ENCODE results near the gene CC2D2A. TPM values are rescaled to one million over a fixed set of nuclear protein-coding genes. Genes with fewer than 3 reads are reported as not detected.
"Not testable (repeated sequence)": the region's sequence is repeated elsewhere in the genome, so short reads cannot be mapped to it uniquely, and the experiment has no call there.

CC2D2A gene
- total and polyA plus RNA-seq, 2 donors = 25.6 to 40.5 TPM

DNA sequence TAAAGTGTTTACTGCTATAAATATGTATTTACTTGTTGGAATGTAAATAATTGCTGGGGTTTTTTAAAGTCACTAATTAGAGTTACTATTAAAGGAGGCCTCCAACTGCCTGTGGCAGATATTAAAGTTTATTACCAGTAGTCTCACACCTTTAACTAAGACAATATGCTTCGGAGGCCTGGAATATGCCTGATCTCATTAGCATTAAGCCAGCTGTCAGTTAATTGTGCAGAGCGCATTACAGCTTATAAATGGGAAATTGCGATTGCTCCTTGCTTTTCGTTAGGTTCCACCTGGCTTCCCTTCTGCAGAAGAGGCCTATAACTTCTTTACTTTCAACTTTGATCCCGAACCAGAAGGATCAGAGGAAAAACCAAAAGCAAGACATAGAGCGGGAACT, 41.3 kb downstream of the CC2D2A start:
- WGBS = 89% methylated on average over 6 of the region's 6 CpGs
- H3K4me3 ChIP-seq (ENCODE audit: low read depth, low read length) = no peak overlapping the region
- no peak for DNase-seq (ENCODE audit: extremely low spot score)

DNA sequence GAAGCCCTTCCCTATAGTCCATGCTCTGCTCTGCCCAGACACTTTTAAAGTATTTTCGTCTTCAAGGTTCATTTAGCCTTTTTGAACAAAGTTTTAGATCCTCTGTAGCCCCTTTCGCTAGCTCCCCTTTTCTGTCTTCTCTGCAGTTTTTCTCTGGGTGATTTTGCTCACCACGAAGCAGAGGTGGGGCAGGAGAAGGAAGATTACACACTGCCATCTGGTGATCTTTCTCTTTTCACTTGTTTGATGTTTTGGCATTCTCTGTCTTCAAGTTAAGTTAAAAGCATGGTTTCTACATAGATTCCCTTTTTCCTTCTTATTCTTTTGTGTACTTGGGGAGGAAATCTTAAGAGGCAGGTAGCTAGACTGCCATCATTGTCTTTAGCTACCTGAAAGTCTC, 43.9 kb downstream of the CC2D2A start:
- no peak for DNase-seq (ENCODE audit: extremely low spot score)

More for the DNA sequence above, 41.3 kb downstream of the CC2D2A start:
- no peaks in the 10 kb centered on the region for H3K4me1 ChIP-seq (ENCODE audit: insufficient read depth)
- H3K36me3 ChIP-seq (ENCODE audit: insufficient read depth) = peaks cover 3% of the 10 kb centered on the region
- H3K27ac ChIP-seq (ENCODE audit: low read depth) = no peak overlapping the region

DNA sequence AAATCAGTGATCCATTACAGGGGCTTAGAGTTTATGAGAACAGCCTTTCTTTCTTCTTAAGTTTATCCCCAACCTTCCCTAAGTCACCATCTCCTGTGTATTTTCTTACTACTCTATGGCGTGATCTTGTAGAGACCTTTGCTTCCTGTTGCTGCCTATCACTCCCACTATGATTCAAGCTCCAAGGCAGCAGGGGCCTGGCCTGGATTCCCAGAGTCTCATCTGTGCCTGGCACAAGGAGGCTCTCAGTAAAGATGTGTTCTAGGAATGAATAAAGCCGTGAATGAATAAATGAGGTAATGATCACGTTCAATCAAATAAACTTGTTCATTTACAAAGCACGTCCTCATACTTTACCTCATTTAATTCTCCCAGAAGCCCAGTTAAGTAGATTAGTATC, 45.4 kb downstream of the CC2D2A start:
- no peak for DNase-seq (ENCODE audit: extremely low spot score)
- 86% methylated on average over 4 of the region's 4 CpGs for WGBS
- no peak overlapping the region for H3K27ac ChIP-seq (ENCODE audit: low read depth)
- H3K4me1 ChIP-seq (ENCODE audit: insufficient read depth) = no peaks in the 10 kb centered on the region
- H3K4me3 ChIP-seq (ENCODE audit: low read depth, low read length) = no peak overlapping the region
- H3K36me3 ChIP-seq (ENCODE audit: insufficient read depth) = peaks cover 4% of the 10 kb centered on the region

More for the DNA sequence above, 43.9 kb downstream of the CC2D2A start:
- Histone ChIP-seq H3K27ac (ENCODE audit: low read depth) (no peak overlapping the region), H3K4me3 (ENCODE audit: low read depth, low read length) (no peak overlapping the region), H3K4me1 (ENCODE audit: insufficient read depth) (no peaks in the 10 kb centered on the region), H3K36me3 (ENCODE audit: insufficient read depth) (peaks cover 3% of the 10 kb centered on the region)
- WGBS = 63% methylated on average over 3 of the region's 3 CpGs

DNA sequence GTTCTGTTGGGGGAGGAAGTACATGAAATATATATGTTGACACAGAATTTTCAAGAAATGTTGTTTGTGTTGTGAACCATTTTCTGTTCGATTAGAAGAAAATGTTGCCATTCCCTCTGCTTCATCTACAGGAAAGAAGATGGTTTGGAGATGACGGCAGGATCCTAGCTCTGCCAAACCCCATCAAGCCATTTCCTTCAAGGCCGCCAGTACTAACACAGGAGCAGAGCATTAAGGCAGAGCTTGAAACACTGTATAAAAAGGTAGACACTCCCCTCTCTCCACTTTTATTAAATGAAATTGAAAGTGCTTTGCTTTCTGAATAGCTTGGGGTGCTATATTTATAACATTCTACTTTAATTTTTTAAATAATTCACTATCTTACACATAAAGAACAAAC, 46.8 kb downstream of the CC2D2A start:
- Histone ChIP-seq H3K27ac (ENCODE audit: low read depth) (no peak overlapping the region), H3K36me3 (ENCODE audit: insufficient read depth) (peaks cover 5% of the 10 kb centered on the region), H3K4me1 (ENCODE audit: insufficient read depth) (no peaks in the 10 kb centered on the region), H3K4me3 (ENCODE audit: low read depth, low read length) (no peak overlapping the region)
- no peak for DNase-seq (ENCODE audit: extremely low spot score)
- 92% methylated on average over 3 of the region's 3 CpGs for WGBS

DNA sequence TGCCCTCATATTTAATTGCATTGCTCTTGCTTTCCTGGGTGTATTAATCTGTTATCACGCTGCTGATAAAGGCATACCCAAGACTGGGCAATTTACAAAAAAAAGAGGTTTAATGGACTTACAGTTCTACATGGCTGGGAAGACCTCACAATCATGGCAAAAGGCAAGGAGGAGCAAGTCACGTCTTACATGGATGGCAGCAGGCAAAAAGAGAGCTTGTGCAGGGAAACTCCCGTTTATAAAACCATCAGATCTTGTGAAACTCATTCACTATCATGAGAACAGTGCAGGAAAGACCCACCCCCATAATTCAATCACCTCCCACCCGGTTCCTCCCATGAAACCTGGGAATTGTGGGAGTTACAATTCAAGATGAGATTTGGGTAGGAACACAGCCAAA, 48.0 kb downstream of the CC2D2A start:
- H3K4me1 ChIP-seq (ENCODE audit: insufficient read depth); DNase-seq (ENCODE audit: extremely low spot score); H3K36me3 ChIP-seq (ENCODE audit: insufficient read depth); H3K27ac ChIP-seq (ENCODE audit: low read depth); H3K4me3 ChIP-seq (ENCODE audit: low read depth, low read length): not testable (repeated sequence)
- WGBS = 96% methylated on average over 4 of the region's 4 CpGs

DNA sequence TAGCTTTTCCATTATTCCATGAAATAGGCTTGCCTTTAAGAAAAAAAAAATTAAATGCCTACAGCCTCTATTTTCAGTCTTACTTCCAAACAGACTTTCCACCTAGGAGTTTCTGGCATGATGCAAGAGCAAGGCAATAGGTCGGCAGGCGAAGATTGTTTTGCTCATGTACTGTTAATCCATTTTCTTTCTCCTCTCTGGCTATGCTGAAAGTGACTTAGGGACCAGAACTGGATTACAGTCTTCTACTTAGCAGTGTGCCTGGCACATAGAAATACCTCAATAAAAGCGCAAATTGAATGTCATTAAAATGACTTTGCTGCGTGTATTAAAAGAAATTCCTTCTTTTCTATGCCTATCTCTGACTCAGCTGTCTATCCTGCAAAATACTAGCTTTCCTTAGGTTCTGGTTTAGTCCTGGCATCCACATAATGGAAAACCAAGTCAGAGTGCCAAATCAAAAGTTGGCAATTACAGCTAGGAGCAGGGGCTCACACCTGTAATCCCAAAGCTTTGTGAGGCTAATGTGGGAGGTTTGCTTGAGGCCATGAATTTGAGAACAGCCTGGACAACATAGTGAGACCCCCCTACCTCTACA, 51.9 kb downstream of the CC2D2A start:
- peaks cover 6% of the 10 kb centered on the region for H3K36me3 ChIP-seq (ENCODE audit: insufficient read depth)
- no peak for DNase-seq (ENCODE audit: extremely low spot score)
- 94% methylated on average over 4 of the region's 4 CpGs for WGBS

DNA sequence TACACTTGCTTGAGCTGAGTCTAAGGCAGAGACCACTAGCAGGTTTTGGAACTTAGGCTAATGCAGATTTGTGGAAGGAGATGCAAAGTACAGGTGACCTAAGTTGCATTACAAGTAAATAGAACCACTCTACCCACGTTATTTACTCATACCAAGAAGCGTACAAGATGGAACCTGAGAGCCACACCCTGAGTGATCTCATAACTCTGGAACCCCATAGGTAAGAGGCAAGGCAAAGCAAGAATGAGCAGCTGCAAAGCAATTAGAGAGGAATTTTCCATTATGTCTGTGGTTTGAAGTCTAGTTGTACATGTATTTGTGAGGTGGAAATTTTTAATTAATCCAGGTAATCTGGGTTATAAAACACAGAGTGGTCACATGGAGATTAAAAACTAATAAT, 55.4 kb downstream of the CC2D2A start:
- peaks cover 3% of the 10 kb centered on the region for H3K36me3 ChIP-seq (ENCODE audit: insufficient read depth)
- no peaks in the 10 kb centered on the region for H3K4me1 ChIP-seq (ENCODE audit: insufficient read depth)
- no peak overlapping the region for H3K4me3 ChIP-seq (ENCODE audit: low read depth, low read length)
- no peak for DNase-seq (ENCODE audit: extremely low spot score)
- H3K27ac ChIP-seq (ENCODE audit: low read depth) = no peak overlapping the region
- WGBS = 91% methylated on average over 2 of the region's 2 CpGs

More for the DNA sequence above, 51.9 kb downstream of the CC2D2A start:
- no peaks in the 10 kb centered on the region for H3K4me1 ChIP-seq (ENCODE audit: insufficient read depth)
- no peak overlapping the region for H3K4me3 ChIP-seq (ENCODE audit: low read depth, low read length)
- H3K27ac ChIP-seq (ENCODE audit: low read depth) = no peak overlapping the region

DNA sequence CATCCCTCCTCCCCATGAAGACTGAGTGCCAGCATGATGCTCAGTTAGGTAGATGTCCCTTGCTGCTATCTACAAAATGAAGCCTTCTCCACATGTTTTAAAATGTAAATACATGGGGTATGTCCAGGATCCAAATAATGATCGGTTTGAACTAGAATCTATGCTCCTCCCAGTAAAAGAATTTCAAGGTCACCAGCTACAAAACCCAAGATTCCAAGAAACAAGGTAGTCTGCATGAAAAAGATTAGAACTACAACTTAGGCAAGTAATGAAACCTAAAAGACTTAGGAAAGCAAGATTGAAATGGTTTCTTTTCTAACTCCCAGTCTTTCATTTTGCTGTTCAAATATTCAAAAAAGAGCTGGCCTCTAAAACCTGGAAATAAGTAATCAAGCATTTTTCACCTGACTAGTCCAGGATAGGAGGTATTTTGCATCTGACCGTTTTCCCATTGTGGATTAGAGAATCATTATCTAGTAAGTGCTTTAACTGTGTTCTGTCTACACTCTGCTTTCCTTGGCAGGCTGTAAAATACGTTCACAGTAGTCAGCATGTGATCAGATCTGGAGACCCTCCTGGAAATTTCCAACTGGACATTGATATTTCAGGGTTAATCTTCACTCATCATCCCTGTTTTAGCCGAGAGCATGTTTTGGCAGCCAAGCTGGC, 57.4 kb downstream of the CC2D2A start:
- peaks cover 2% of the 10 kb centered on the region for H3K36me3 ChIP-seq (ENCODE audit: insufficient read depth)
- WGBS = 71% methylated on average over 4 of the region's 4 CpGs
- H3K27ac ChIP-seq (ENCODE audit: low read depth) = no peak overlapping the region
- H3K4me1 ChIP-seq (ENCODE audit: insufficient read depth) = no peaks in the 10 kb centered on the region
- H3K4me3 ChIP-seq (ENCODE audit: low read depth, low read length) = no peak overlapping the region
- no peak for DNase-seq (ENCODE audit: extremely low spot score)

DNA sequence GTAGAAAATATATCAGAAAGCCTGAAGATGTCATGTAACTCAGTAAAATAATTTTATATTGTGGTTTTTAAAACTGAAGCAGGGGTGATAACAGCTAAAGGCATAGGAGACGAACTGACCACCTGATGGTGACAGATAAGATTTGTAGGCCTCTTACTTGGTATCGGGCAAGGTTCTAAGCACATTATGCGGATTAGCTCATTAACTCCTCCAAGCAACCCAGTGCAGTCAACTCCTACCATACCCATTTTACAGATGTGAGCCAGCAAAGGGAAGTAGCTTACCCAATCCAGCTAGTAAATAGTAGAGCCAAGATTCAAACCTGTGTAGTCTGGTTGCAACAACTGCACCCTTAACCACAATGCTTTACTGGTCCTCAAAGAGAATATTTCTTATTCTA, 62.1 kb downstream of the CC2D2A start:
- 96% methylated on average over 3 of the region's 3 CpGs for WGBS
- Histone ChIP-seq H3K4me3 (ENCODE audit: low read depth, low read length) (no peak overlapping the region), H3K36me3 (ENCODE audit: insufficient read depth) (peaks cover 2% of the 10 kb centered on the region), H3K27ac (ENCODE audit: low read depth) (no peak overlapping the region), H3K4me1 (ENCODE audit: insufficient read depth) (no peaks in the 10 kb centered on the region)
- DNase-seq (ENCODE audit: extremely low spot score) = no peak

DNA sequence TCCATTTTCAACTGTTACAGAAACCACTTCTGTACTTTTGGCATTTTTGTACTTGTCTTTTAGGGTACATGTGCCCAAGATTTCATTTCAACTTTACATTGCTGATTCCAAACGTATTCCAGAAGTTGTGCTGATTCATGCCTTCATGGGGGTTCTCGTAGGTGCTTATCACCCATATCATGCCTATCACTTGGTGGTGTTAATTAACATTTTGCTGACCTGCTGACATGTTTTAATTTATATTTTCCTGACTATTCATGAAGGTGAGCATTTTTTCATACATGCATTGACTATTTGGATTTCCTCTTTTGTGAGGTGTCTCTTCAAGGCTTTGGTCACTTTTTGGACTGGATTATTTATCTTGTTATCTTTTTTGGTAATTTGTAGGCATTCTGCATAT, 64.1 kb downstream of the CC2D2A start:
- no peak for DNase-seq (ENCODE audit: extremely low spot score)
- Histone ChIP-seq H3K36me3 (ENCODE audit: insufficient read depth) (peaks cover 1% of the 10 kb centered on the region), H3K4me1 (ENCODE audit: insufficient read depth) (no peaks in the 10 kb centered on the region), H3K27ac (ENCODE audit: low read depth) (no peak overlapping the region), H3K4me3 (ENCODE audit: low read depth, low read length) (no peak overlapping the region)
- 85% methylated on average over 2 of the region's 2 CpGs for WGBS

DNA sequence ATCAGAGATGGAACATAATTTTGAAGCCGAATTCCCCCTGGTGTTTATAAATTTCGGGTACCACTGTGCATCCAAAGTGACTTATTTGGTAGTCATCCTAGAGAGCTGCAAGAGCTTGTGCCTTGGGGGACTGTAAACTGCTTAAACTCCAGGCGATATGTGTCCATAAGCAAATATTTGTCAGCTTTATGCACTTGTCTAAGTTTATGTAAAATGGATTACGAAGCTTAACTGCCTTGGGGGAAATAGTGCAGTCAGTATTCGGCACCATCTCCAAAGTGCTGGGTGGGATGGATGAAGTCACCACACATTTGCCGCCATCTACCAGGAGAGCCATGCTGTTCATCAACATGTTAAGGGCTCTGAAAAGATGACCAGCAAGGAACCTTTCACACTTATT, 65.9 kb downstream of the CC2D2A start:
- H3K4me1 ChIP-seq (ENCODE audit: insufficient read depth) = no peaks in the 10 kb centered on the region
- DNase-seq (ENCODE audit: extremely low spot score) = no peak
- no peak overlapping the region for H3K4me3 ChIP-seq (ENCODE audit: low read depth, low read length)
- H3K36me3 ChIP-seq (ENCODE audit: insufficient read depth) = peaks cover 1% of the 10 kb centered on the region
- 90% methylated on average over 6 of the region's 6 CpGs for WGBS
- no peak overlapping the region for H3K27ac ChIP-seq (ENCODE audit: low read depth)

DNA sequence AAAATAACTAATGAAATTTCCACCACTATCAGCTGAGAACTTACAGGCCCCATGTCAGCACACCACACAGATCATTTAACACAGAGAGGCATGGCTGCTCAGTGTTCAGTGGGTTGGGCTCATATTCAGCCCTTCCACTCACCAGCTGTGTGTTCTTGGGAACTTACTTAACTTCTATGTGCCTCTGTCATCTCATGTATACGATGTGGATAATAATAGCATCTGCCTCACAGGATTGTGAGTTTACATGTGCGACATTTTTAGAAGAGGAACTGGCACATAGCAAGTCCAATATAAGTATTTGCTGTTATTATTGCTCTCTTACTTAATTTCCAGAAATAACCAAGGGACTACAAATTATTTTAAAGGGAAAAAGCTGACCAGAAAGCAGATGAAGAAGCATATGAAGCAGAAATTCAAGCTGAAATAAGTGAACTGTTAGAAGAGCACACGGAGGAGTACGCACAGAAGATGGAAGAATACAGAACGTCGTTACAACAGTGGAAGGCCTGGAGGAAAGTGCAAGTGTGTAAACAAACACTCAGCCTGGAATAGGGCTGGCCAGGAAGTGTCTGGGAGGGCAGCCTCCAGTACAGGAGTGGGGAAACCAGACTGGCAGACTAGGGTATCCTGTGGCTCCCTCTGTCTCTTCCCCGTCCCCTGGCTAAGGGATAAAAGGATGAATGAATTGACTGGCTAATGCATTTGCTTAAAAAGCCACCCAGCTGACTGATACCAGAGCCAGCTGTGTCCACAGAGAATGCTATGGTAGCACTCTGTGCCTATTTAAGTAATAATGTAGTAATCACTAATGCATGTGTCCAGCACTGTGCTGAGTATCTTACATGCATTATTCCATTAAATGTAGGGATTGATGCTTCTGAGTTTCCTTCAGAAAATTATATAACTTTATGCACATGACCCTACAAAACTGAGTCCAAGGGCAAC, 67.1 kb downstream of the CC2D2A start:
- no peak for DNase-seq (ENCODE audit: extremely low spot score)
- Histone ChIP-seq H3K4me3 (ENCODE audit: low read depth, low read length) (no peak overlapping the region), H3K4me1 (ENCODE audit: insufficient read depth) (no peaks in the 10 kb centered on the region), H3K27ac (ENCODE audit: low read depth) (no peak overlapping the region), H3K36me3 (ENCODE audit: insufficient read depth) (peaks cover 1% of the 10 kb centered on the region)
- WGBS = 64% methylated on average over 7 of the region's 7 CpGs

DNA sequence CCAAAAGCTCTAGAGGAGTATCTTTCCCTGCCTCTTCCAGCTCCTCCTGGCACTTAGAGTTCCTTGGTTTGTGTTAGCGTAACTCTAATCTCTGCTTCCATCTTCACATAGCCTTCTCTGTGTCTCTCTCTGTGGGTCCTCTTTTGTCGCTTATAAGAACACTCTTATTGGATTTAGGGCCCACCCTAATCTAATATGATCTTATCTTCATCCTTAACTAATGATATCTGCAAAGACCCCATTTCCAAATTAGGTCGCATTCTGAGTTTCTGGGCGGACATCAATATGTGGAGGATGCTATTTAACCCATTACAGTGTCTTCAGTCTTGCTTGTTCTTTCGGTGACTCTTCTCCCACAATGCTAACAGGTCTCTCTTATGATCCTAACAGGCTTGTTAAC, 72.3 kb downstream of the CC2D2A start:
- Histone ChIP-seq H3K27ac (ENCODE audit: low read depth) (no peak overlapping the region), H3K4me3 (ENCODE audit: low read depth, low read length) (no peak overlapping the region), H3K4me1 (ENCODE audit: insufficient read depth) (no peaks in the 10 kb centered on the region), H3K36me3 (ENCODE audit: insufficient read depth) (peaks cover under 1% of the 10 kb centered on the region)
- 93% methylated on average over 5 of the region's 5 CpGs for WGBS
- no peak for DNase-seq (ENCODE audit: extremely low spot score)

DNA sequence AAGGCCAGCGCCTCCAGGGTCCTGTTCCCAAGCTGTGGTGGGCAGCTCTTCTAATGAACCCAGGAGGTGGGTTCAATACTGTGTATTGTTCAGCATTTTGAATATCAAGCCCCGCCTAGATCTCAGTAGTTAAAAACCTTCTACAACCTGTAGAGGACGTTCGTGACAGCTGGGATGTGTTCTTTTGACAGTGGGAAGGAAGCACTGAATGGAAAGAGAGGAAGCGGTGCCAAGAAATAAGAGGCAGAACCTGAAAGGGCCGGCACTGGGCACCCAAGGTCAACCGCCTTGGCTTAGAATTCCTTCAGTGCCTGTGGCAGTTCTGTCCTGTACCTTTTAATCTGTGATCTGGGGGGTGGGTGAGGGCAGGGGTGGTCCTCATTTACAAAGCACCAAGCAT, 73.1 kb downstream of the CC2D2A start:
- no peak for DNase-seq (ENCODE audit: extremely low spot score)
- WGBS = 77% methylated on average over 7 of the region's 7 CpGs
- no peaks in the 10 kb centered on the region for H3K36me3 ChIP-seq (ENCODE audit: insufficient read depth)
- H3K4me3 ChIP-seq (ENCODE audit: low read depth, low read length) = no peak overlapping the region
- H3K4me1 ChIP-seq (ENCODE audit: insufficient read depth) = no peaks in the 10 kb centered on the region
- no peak overlapping the region for H3K27ac ChIP-seq (ENCODE audit: low read depth)
